A673 (cell line): Measurements from ENCODE around the gene WNT7A. TPM values are rescaled to one million over a fixed set of nuclear protein-coding genes. Genes with fewer than 3 reads are reported as not detected.

Experiments used
- BruUV-seq: library from RNA; stranded (reverse); fragments of 400-500 nt; replicated peaks from 2 replicates; lab custom pipeline; 2021; lab: Mats Ljungman, UMichigan
- CTCF ChIA-PET: fragments of 300-600 bp; sonication (Branson Sonifier 250); formaldehyde crosslinking; loops from one replicate; lab custom pipeline; 2022; ENCODE audit warnings: antibody characterized with exemption; lab: Charles Lee
- POLR2A ChIA-PET: fragments of 300-600 bp; sonication (Branson Sonifier 250); formaldehyde crosslinking; loops from one replicate; lab custom pipeline; 2022; ENCODE audit warnings: antibody characterized with exemption; ENCODE audit not compliant: low non-redundant PET; lab: Charles Lee
- DNase-seq: peaks from one replicate; pipeline ENCODE4 v3.0.0-alpha.2; 2015; ENCODE audit warnings: low spot score
- H3K27ac ChIP-seq: fragments of 200-600 bp; sonication (generic); 2 replicates; pipeline ENCODE4 v1.5.1; 2016; ENCODE audit warnings: mixed run types, low read depth, mild to moderate bottlenecking, mixed read lengths, antibody characterized with exemption, low read length; ENCODE audit not compliant: poor library complexity, severe bottlenecking
- H3K27me3 ChIP-seq: fragments of 200-600 bp; sonication (generic); replicated peaks from 2 replicates; pipeline ENCODE4 v1.6.1; 2017; ENCODE audit warnings: mixed run types, low read depth, mild to moderate bottlenecking, mixed read lengths, antibody characterized with exemption, low read length; ENCODE audit not compliant: insufficient read depth, poor library complexity
- H3K36me3 ChIP-seq: fragments of 200-600 bp; sonication (generic); 2 replicates; pipeline ENCODE4 v1.6.1; 2016; ENCODE audit warnings: mixed run types, mild to moderate bottlenecking, mixed read lengths, antibody characterized with exemption, low read length; ENCODE audit not compliant: insufficient read depth, poor library complexity, severe bottlenecking
- H3K4me1 ChIP-seq: fragments of 200-600 bp; sonication (generic); 2 replicates; pipeline ENCODE4 v1.6.1; 2017; ENCODE audit warnings: mixed run types, mild to moderate bottlenecking, mixed read lengths, antibody characterized with exemption, low read length; ENCODE audit not compliant: insufficient read depth, poor library complexity, severe bottlenecking
- H3K4me3 ChIP-seq: fragments of 200-600 bp; sonication (generic); 2 replicates; pipeline ENCODE4 v1.5.1; 2016; ENCODE audit warnings: low read depth, mixed run types, mild to moderate bottlenecking, mixed read lengths, low read length; ENCODE audit not compliant: poor library complexity, severe bottlenecking
- H3K9me3 ChIP-seq: fragments of 200-600 bp; sonication (generic); 2 replicates; pipeline ENCODE4 v1.6.1; 2016; ENCODE audit warnings: mixed run types, low read depth, mild to moderate bottlenecking, mixed read lengths, antibody characterized with exemption, low read length; ENCODE audit not compliant: poor library complexity, severe bottlenecking
- CTCF ChIP-seq: fragments of 300-800, 200-600 bp; sonication (generic); conservative IDR thresholded peaks from 2 replicates; pipeline ENCODE4 v1.5.1; 2017; ENCODE audit warnings: low read depth, mild to moderate bottlenecking, antibody characterized with exemption, low read length, moderate library complexity, mixed read lengths
- EZH2 ChIP-seq: fragments of 200-600 bp; sonication (generic); IDR thresholded peaks from 2 replicates; pipeline ENCODE4 v1.6.1; 2017; ENCODE audit warnings: borderline replicate concordance, low read depth, mild to moderate bottlenecking, mixed read lengths, antibody characterized with exemption, low read length; ENCODE audit not compliant: poor library complexity, severe bottlenecking
- intact Hi-C: fragments of 100-400 bp; cut with micrococcal nuclease; formaldehyde crosslinking; loops from one replicate; pipeline ENCODE4 v1.10.0; 2022; ENCODE audit not compliant: unreplicated experiment
- total RNA-seq: library from RNA; stranded (reverse); gene quantifications from 2 replicates; pipeline ENCODE4 v1.2.3, GENCODE V29; 2021

WNT7A gene
- total RNA-seq, 1 experiment from 2014 or later, result not detected

- Histone ChIP-seq H3K27ac (no peak overlapping the region), H3K36me3 (no peaks in the 10 kb centered on the region), H3K9me3 (no peaks in the 10 kb centered on the region), H3K27me3 (no peaks in the 10 kb centered on the region), H3K4me1 (no peaks in the 10 kb centered on the region), H3K4me3 (no peak overlapping the region)
- intact Hi-C loops, result no loop called here
- POLR2A ChIA-PET, result no interaction called here
- no TSS peak for BruUV-seq
- CTCF ChIA-PET, result no interaction called here
- DNase-seq, result no peak
- no peak for TF ChIP-seq CTCF
- TF ChIP-seq EZH2, result no peak
Measured at GRCh38 chr3:13771496-13771895, 108.4 kb downstream of the WNT7A start.

- H3K4me1 ChIP-seq, result no peaks in the 10 kb centered on the region
- POLR2A ChIA-PET, result no interaction called here
- no peaks in the 10 kb centered on the region for H3K36me3 ChIP-seq
- CTCF ChIA-PET, result no interaction called here
- H3K9me3 ChIP-seq, result no peaks in the 10 kb centered on the region
- DNase-seq, result no peak
- intact Hi-C loops, result no loop called here
- no peak overlapping the region for H3K27ac ChIP-seq
- no TSS peak for BruUV-seq
- H3K27me3 ChIP-seq, result no peaks in the 10 kb centered on the region
- no peak overlapping the region for H3K4me3 ChIP-seq
- TF ChIP-seq CTCF, result no peak
Measured at GRCh38 chr3:13770170-13771169, 109.4 kb downstream of the WNT7A start.

GRCh38 chr3:13769422-13769821, 110.4 kb downstream of the WNT7A start:
- no peak for DNase-seq
- TF ChIP-seq EZH2 (no peak), CTCF (no peak)
- Histone ChIP-seq H3K27me3 (no peaks in the 10 kb centered on the region), H3K4me3 (no peak overlapping the region), H3K4me1 (no peaks in the 10 kb centered on the region), H3K9me3 (no peaks in the 10 kb centered on the region), H3K36me3 (no peaks in the 10 kb centered on the region), H3K27ac (no peak overlapping the region)
- CTCF ChIA-PET, result no interaction called here
- no TSS peak for BruUV-seq
- POLR2A ChIA-PET, result no interaction called here
- intact Hi-C loops, result no loop called here
